Neural cell (in vitro differentiated cells): ENCODE data around the gene CCL24. TPM values are rescaled to one million over a fixed set of nuclear protein-coding genes. Genes with fewer than 3 reads are reported as not detected.
"Not testable (repeated sequence)": the region's sequence is repeated elsewhere in the genome, so short reads cannot be mapped to it uniquely, and the experiment has no call there.

Experiments
- H2AFZ ChIP-seq: fragments of 200-600, 300-800 bp; sonication (generic), shearing (Covaris generic); 2 replicates; pipeline ENCODE4 v1.6.0; 2014; ENCODE audit warnings: low read depth, mild to moderate bottlenecking, antibody characterized with exemption, low read length, moderate library complexity
- H3F3A ChIP-seq: fragments of 200-600 bp; shearing (Covaris generic); 2 replicates; pipeline ENCODE4 v1.6.1; 2016; ENCODE audit warnings: mild to moderate bottlenecking, moderate library complexity, mixed read lengths, antibody characterized with exemption, low read length; ENCODE audit not compliant: insufficient read depth, poor library complexity, severe bottlenecking
- H3K27ac ChIP-seq: fragments of 200-600, 300-800 bp; sonication (generic), shearing (Covaris generic); 2 replicates; pipeline ENCODE4 v1.5.1; 2014; ENCODE audit warnings: mild to moderate bottlenecking, low read length, moderate library complexity
- H3K27me3 ChIP-seq: fragments of 300-800, 200-600 bp; sonication (generic), shearing (Covaris generic); 2 replicates; pipeline ENCODE4 v1.6.0; 2014; ENCODE audit warnings: mild to moderate bottlenecking, low read depth, low read length, moderate library complexity; ENCODE audit not compliant: insufficient read depth
- H3K36me3 ChIP-seq: fragments of 300-800, 200-600 bp; sonication (generic), shearing (Covaris generic); 2 replicates; pipeline ENCODE4 v1.5.1; 2014; ENCODE audit warnings: mild to moderate bottlenecking, antibody characterized with exemption, low read length, moderate library complexity; ENCODE audit not compliant: insufficient read depth
- H3K4me2 ChIP-seq: fragments of 300-800, 200-600 bp; sonication (generic), shearing (Covaris generic); 2 replicates; pipeline ENCODE4 v1.6.0; 2014; ENCODE audit warnings: mild to moderate bottlenecking, low read length
- H3K4me3 ChIP-seq: fragments of 300-800, 200-600 bp; sonication (generic), shearing (Covaris generic); 2 replicates; pipeline ENCODE4 v1.5.1; 2014; ENCODE audit warnings: mild to moderate bottlenecking, low read length, moderate library complexity
- H3K79me2 ChIP-seq: fragments of 200-600 bp; shearing (Covaris generic); replicated peaks from 2 replicates; pipeline ENCODE4 v1.6.0; 2014; ENCODE audit warnings: mild to moderate bottlenecking, low read length, moderate library complexity; ENCODE audit not compliant: insufficient read depth
- H3K9ac ChIP-seq: fragments of 300-800, 200-600 bp; sonication (generic), shearing (Covaris generic); 2 replicates; pipeline ENCODE4 v1.6.1; 2016; ENCODE audit warnings: mild to moderate bottlenecking, low read length, mixed read lengths
- H3K9me2 ChIP-seq: fragments of 200-600 bp; shearing (Covaris generic); 2 replicates; pipeline ENCODE4 v1.6.1; 2016; ENCODE audit warnings: mild to moderate bottlenecking, low read length, mixed read lengths; ENCODE audit not compliant: insufficient read depth
- H3K9me3 ChIP-seq: fragments of 200-600, 300-800 bp; sonication (generic), shearing (Covaris generic); 2 replicates; pipeline ENCODE4 v1.6.1; 2016; ENCODE audit warnings: mild to moderate bottlenecking, mixed run types, low read length, moderate library complexity, mixed read lengths
- H4K20me1 ChIP-seq: fragments of 200-600 bp; shearing (Covaris generic); 2 replicates; pipeline ENCODE4 v1.6.1; 2016; ENCODE audit warnings: mild to moderate bottlenecking, mixed run types; ENCODE audit not compliant: insufficient read depth
- EP300 ChIP-seq: fragments of 450-650 bp; conservative IDR thresholded peaks from 2 replicates; pipeline ENCODE4 v1.6.1; 2014; ENCODE audit warnings: antibody characterized with exemption, mild to moderate bottlenecking, moderate library complexity; ENCODE audit not compliant: poor library complexity, severe bottlenecking
- EZH2 ChIP-seq: fragments of 200-600, 300-800 bp; shearing (Covaris generic), sonication (generic); IDR thresholded peaks from 2 replicates; pipeline ENCODE4 v1.6.1; 2014; ENCODE audit warnings: antibody characterized with exemption, low read length, borderline replicate concordance, mild to moderate bottlenecking; ENCODE audit not compliant: insufficient read depth, poor library complexity, severe bottlenecking
- MXI1 ChIP-seq: fragments of 450-650 bp; conservative IDR thresholded peaks from 2 replicates; pipeline ENCODE4 v1.6.1; 2014; ENCODE audit warnings: antibody characterized with exemption, mild to moderate bottlenecking; ENCODE audit not compliant: poor library complexity, severe bottlenecking
- POLR2AphosphoS5 ChIP-seq: IDR thresholded peaks from 2 replicates; pipeline ENCODE4 v1.6.1; 2012
- RAD21 ChIP-seq: fragments of 450-650 bp; conservative IDR thresholded peaks from 2 replicates; pipeline ENCODE4 v1.6.1; 2014; ENCODE audit warnings: antibody characterized with exemption, mild to moderate bottlenecking, moderate library complexity
- SMC3 ChIP-seq: fragments of 450-650 bp; conservative IDR thresholded peaks from 2 replicates; pipeline ENCODE4 v1.6.1; 2014; ENCODE audit warnings: antibody characterized with exemption, mild to moderate bottlenecking, moderate library complexity; ENCODE audit not compliant: poor library complexity
- TAF1 ChIP-seq: IDR thresholded peaks from 2 replicates; pipeline ENCODE4 v1.6.1; 2012; ENCODE audit warnings: low read depth
- polyA plus RNA-seq: library from polyadenylated mRNA; depleted of rRNA; stranded (reverse); fragments of >200 nt; gene quantifications from 2 replicates; pipeline ENCODE4 v1.2.3, GENCODE V29; 2014
- TF ChIP-seq, protein P1 (sequence below): fragments of 450-650 bp; IDR thresholded peaks from 2 replicates; pipeline ENCODE4 v1.5.1; 2014; ENCODE audit warnings: antibody characterized with exemption, mild to moderate bottlenecking, moderate library complexity; ENCODE audit not compliant: poor library complexity, severe bottlenecking
- TF ChIP-seq, protein P2 (sequence below): IDR thresholded peaks from 2 replicates; pipeline ENCODE4 v1.6.1; 2012; ENCODE audit warnings: borderline replicate concordance

Gene CCL24
- polyA plus RNA-seq, 1 donor from 2014 or later = not detected

DNA sequence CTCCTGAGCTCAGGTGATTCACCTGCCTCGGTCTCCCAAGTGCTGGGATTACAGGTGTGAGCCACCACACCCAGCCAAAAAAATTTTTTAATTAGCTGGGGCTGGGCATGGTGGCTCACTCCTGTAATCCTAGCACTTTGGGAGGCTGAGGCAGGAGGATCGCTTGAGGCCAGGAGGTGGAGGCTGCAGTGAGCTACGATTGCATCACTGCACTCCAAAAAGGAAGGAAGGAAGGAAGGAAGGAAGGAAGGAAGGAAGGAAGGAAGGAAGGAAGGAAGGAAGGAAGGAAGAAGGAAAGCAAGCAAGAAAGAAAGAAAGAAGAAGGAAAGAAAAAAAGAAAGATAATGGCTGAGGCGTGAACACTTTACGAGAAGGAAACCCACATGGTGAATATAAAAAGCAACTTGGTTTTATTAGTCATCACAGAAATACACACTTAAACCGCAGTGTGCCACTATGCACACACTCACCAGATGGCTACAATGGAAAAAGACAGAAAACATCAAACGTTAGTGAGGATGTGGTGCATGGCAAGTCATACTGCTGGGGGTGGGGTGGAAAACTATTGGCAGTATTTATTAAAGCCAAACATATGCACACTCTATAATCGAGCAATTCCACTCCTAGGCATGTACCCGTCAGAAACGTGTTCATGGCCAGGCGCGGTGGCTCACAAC, 37.2 kb downstream of the CCL24 start:
- H3K9me3 ChIP-seq = no peaks in the 10 kb centered on the region
- H3K9me2 ChIP-seq = no peaks in the 10 kb centered on the region
- H3K36me3 ChIP-seq = no peaks in the 10 kb centered on the region
- no peak overlapping the region for H3K27ac ChIP-seq
- H4K20me1 ChIP-seq = no peaks in the 10 kb centered on the region
- no peaks in the 10 kb centered on the region for H3K27me3 ChIP-seq
- no peak for TF ChIP-seq RAD21
- TF ChIP-seq TAF1 = no peak
- TF ChIP-seq MXI1 = no peak
- TF ChIP-seq POLR2AphosphoS5 = no peak
- no peak for TF ChIP-seq EP300
- TF ChIP-seq, protein P1, sequence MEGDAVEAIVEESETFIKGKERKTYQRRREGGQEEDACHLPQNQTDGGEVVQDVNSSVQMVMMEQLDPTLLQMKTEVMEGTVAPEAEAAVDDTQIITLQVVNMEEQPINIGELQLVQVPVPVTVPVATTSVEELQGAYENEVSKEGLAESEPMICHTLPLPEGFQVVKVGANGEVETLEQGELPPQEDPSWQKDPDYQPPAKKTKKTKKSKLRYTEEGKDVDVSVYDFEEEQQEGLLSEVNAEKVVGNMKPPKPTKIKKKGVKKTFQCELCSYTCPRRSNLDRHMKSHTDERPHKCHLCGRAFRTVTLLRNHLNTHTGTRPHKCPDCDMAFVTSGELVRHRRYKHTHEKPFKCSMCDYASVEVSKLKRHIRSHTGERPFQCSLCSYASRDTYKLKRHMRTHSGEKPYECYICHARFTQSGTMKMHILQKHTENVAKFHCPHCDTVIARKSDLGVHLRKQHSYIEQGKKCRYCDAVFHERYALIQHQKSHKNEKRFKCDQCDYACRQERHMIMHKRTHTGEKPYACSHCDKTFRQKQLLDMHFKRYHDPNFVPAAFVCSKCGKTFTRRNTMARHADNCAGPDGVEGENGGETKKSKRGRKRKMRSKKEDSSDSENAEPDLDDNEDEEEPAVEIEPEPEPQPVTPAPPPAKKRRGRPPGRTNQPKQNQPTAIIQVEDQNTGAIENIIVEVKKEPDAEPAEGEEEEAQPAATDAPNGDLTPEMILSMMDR = no peak
- TF ChIP-seq EZH2 = no peak
- TF ChIP-seq SMC3 = no peak
- TF ChIP-seq, protein P2, sequence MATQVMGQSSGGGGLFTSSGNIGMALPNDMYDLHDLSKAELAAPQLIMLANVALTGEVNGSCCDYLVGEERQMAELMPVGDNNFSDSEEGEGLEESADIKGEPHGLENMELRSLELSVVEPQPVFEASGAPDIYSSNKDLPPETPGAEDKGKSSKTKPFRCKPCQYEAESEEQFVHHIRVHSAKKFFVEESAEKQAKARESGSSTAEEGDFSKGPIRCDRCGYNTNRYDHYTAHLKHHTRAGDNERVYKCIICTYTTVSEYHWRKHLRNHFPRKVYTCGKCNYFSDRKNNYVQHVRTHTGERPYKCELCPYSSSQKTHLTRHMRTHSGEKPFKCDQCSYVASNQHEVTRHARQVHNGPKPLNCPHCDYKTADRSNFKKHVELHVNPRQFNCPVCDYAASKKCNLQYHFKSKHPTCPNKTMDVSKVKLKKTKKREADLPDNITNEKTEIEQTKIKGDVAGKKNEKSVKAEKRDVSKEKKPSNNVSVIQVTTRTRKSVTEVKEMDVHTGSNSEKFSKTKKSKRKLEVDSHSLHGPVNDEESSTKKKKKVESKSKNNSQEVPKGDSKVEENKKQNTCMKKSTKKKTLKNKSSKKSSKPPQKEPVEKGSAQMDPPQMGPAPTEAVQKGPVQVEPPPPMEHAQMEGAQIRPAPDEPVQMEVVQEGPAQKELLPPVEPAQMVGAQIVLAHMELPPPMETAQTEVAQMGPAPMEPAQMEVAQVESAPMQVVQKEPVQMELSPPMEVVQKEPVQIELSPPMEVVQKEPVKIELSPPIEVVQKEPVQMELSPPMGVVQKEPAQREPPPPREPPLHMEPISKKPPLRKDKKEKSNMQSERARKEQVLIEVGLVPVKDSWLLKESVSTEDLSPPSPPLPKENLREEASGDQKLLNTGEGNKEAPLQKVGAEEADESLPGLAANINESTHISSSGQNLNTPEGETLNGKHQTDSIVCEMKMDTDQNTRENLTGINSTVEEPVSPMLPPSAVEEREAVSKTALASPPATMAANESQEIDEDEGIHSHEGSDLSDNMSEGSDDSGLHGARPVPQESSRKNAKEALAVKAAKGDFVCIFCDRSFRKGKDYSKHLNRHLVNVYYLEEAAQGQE = no peak
- H2AFZ ChIP-seq = no peak overlapping the region
- no peak overlapping the region for H3K4me3 ChIP-seq
- no peak overlapping the region for H3K9ac ChIP-seq
- no peaks in the 10 kb centered on the region for H3F3A ChIP-seq
- H3K79me2 ChIP-seq = no peaks in the 10 kb centered on the region
- H3K4me2 ChIP-seq = no peak overlapping the region

DNA sequence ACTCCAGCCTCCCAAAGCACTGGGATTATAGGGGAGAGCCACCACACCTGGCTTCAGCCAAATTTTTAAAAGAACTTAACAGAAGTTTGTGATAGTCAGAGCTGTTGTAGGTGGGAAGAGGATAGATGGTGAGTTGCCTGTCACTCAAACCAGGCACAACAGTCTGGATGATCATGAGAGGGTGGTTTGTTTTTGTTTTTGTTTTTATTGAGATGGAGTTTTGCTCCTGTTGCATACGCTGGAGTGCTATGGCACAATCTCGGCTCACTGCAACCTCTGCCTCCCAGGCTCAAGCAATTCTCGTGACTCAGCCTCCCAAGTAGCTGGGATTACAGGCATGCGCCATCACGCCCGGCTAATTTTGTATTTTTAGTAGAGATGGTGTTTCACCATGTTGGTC, 39.6 kb downstream of the CCL24 start:
- not testable (repeated sequence) for H3K9ac ChIP-seq, H3K27ac ChIP-seq, H3K36me3 ChIP-seq, H3F3A ChIP-seq, H4K20me1 ChIP-seq, H3K27me3 ChIP-seq, H3K4me2 ChIP-seq, H3K79me2 ChIP-seq, H3K9me3 ChIP-seq, H3K4me3 ChIP-seq, H2AFZ ChIP-seq, H3K9me2 ChIP-seq
